Measurements from ENCODE around the gene RASAL2. TPM values are rescaled to one million over a fixed set of nuclear protein-coding genes. Genes with fewer than 3 reads are reported as not detected.

RASAL2 gene
- total RNA-seq, 2 experiments from 2014 or later = not detected

Other genes starting within 250 kb of the RASAL2 start
- not detected for gene SEC16B, start 124.0 kb upstream of the RASAL2 start, total RNA-seq

Data from activated CD4-positive, alpha-beta memory T cell treated with anti-CD3 and anti-CD28 coated beads for 36 hours (primary cell).